Measurements from ENCODE around the gene MYT1.

DNA sequence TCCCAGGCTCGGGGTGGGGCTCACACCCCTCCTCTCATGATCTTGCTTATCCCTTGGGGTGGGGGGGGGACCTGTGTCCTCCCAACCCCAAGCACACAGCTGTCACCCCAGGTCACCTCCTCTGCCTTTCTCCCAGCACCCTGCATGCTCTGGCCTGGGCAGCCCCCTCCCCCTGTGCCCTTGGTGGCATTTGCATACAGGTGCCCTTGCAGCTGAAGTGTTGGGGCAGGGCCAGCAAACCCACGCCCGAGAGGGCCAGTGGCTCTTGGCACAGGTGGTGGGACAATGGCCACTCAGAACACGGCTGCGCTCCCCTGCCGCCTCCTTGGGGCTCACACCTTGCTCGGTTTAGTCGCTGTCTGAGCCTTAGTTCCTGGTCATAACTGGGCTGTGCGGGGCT lies 11.3 kb upstream of the MYT1 start:
- TF ChIP-seq, protein P1, sequence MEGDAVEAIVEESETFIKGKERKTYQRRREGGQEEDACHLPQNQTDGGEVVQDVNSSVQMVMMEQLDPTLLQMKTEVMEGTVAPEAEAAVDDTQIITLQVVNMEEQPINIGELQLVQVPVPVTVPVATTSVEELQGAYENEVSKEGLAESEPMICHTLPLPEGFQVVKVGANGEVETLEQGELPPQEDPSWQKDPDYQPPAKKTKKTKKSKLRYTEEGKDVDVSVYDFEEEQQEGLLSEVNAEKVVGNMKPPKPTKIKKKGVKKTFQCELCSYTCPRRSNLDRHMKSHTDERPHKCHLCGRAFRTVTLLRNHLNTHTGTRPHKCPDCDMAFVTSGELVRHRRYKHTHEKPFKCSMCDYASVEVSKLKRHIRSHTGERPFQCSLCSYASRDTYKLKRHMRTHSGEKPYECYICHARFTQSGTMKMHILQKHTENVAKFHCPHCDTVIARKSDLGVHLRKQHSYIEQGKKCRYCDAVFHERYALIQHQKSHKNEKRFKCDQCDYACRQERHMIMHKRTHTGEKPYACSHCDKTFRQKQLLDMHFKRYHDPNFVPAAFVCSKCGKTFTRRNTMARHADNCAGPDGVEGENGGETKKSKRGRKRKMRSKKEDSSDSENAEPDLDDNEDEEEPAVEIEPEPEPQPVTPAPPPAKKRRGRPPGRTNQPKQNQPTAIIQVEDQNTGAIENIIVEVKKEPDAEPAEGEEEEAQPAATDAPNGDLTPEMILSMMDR (conservative IDR thresholded peaks at IDR 0.05 in 1 of 2, IDR thresholded peaks at IDR 0.05 in 1 of 2; ENCODE audit: low read depth in 1 of 2, low read length in 2 of 2) = no peak
- TF ChIP-seq EZH2 (IDR thresholded peaks at IDR 0.05; ENCODE audit: low read length, missing control alignments) = no peak
